WI38 (cell line): ENCODE measurements around the gene SLC30A2.

Source experiments
- H3K4me3 ChIP-seq: 2 replicates; pipeline ENCODE4 v1.5.1; 2011; ENCODE audit warnings: low read depth, mild to moderate bottlenecking, control low read depth, low read length
- TF ChIP-seq, protein P1 (sequence below): IDR thresholded peaks from 2 replicates; pipeline ENCODE4 v1.5.1; 2012; ENCODE audit warnings: low read depth, mild to moderate bottlenecking, control low read depth, low read length

The SLC30A2 gene

DNA sequence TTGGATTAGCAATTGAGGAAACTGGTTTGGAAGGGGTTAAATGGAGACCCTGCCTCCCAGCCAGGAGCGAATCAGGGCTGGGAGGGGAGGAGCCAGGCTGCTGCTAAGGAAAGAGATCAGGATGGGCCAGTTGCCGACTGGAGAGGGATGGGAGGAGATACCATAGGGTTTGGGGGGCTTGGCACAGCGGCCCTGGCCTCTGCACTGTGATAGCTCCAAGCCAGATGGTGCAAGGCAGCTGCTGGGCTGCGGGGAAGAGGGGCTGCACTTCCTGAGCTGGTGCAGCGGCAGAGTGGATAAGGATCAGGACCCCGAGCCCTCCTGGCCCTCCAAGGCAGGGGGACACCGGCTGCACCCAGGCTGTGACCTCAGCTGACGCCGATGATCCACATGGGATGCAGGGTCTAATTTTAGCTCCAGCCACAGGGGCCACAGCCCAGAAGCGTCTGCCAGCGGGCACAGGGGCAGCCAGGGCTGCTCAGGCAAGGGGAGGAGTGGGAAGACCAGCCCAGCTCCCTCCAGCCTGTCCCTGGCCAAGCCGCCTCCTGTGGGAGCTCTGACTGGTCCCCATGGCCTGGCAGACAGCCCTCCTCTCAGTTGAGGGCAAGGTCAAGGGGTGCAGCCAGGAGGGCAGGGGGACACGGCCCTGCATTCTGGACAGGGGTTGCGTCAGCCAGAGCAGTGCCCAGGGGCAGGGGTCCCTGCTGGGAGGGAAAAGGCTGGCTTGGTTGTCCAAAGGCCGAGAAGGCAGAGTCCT is 24.1 kb downstream of the SLC30A2 start, which contains the start of gene EXTL1:
TSS of gene EXTL1 (plus strand) at position 129 of the 757 bp plus-strand sequence. CDS start 872 bp downstream, outside the sequence.
- TF ChIP-seq, protein P1, sequence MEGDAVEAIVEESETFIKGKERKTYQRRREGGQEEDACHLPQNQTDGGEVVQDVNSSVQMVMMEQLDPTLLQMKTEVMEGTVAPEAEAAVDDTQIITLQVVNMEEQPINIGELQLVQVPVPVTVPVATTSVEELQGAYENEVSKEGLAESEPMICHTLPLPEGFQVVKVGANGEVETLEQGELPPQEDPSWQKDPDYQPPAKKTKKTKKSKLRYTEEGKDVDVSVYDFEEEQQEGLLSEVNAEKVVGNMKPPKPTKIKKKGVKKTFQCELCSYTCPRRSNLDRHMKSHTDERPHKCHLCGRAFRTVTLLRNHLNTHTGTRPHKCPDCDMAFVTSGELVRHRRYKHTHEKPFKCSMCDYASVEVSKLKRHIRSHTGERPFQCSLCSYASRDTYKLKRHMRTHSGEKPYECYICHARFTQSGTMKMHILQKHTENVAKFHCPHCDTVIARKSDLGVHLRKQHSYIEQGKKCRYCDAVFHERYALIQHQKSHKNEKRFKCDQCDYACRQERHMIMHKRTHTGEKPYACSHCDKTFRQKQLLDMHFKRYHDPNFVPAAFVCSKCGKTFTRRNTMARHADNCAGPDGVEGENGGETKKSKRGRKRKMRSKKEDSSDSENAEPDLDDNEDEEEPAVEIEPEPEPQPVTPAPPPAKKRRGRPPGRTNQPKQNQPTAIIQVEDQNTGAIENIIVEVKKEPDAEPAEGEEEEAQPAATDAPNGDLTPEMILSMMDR: no peak

DNA sequence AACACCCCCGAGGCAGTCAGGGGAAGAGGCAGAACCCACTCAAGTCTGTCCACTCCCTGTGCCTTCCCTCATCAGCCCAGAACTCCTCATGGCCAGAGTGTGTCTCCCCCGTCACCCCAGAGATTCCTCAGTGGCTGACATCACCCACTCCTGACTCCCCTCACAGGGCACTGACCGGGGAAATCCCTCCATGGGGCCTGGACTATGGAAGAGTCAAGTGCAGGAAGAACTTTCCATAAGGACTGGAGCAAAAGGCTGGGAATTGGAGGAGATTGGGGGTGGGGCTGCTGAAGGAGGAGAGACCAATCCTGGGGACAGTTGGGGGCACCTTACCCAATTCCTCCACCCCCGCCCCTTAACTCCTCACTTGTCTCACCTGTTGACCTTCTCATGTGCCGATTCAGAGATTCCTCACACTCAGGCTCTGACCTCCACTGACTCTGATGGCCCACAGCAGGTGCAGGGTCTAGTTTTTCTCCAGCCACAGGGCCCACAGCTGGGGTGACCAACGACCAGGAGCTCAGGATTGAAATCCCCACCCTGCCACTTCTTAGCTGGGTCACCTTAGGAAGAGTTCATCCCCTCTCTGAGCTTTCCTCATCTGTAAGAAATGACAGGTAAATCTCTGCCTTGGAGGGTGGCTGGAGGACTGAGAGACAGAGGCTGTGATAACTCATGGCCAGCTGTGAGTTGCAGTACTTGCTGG is 24.8 kb downstream of the SLC30A2 start:
- H3K4me3 ChIP-seq: no peak overlapping the region
- TF ChIP-seq, protein P1: no peak

More for the DNA sequence above, 24.1 kb downstream of the SLC30A2 start, which contains the start of gene EXTL1:
- H3K4me3 ChIP-seq: peak within 1 kb of the TSS; percentile 22; the same call in 1 of the 2 replicates

DNA sequence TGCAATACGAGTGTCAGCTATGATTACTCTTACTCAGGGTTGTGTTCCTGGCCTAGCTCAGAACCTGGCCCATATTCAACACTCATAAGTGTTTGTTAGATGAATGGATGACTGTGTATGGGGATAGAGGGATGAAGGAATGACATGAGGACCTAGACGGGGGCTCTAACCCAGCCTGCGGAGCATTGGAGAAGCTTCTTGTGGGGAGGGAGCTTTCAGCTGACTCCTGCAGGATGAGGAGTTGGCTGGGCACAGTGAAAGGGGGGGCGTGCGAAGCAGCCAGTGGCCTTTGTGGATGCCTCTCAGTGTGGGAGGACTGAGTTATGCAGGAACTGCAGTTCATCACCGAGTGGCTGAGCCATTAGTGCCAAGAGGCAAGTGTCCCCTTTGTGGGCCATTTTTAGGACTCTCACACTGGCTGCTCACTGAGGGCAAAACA is 25.6 kb downstream of the SLC30A2 start:
- H3K4me3 ChIP-seq: no peak overlapping the region
- TF ChIP-seq, protein P1: no peak

DNA sequence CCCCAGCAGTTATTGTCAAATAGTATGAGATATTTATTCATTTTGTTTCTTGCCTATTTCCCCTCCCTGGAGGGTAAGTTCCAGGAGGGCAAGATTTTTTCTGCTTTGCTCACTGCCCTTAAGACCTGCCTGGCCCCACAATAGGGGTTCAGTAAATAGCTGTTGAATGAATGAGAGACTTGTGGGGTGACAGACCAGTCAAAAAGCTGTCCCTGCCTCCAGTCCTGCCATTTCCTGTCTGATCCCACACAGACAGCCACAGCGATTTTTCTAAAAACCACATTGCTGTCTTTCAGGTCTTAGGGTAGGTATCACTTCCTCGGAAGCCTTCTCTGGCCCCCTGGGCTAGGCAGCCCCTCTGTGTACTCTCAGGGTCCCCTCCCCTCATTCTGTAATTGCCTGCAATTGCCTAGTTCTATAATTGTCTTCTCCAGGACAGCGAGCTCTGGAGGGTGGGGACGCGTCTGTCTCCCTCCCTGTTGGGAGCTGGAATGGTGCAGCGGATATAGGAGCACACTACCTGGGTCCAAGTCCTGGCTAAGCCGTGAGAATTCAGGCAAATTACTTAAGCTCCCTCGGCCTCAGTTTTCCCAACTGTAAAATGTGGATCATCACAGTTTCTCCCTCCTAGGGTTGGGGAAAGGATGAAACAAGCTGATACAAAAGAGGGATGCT is 26.1 kb downstream of the SLC30A2 start:
- no peak overlapping the region for H3K4me3 ChIP-seq
- TF ChIP-seq, protein P1: no peak

DNA sequence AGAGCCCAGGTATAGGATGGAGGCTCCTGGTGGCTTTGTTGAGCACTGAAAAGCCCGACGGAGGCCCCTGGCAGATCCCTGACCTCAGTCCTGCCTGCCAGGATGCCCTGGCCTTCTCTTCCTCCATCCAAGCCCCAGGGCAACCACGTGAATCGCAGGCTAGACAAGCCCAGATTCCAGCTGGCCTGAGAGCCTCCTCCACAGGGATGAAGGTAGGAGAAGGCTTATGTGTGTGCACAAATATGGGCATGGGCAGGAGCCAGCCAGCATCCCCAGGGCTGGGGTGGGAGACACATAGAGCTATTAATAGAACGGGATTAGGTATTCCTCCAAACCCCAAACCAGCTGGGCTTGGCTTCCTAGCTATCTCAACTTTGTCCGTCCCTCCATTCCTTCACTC is 28.3 kb downstream of the SLC30A2 start:
- H3K4me3 ChIP-seq: no peak overlapping the region
- TF ChIP-seq, protein P1: no peak

DNA sequence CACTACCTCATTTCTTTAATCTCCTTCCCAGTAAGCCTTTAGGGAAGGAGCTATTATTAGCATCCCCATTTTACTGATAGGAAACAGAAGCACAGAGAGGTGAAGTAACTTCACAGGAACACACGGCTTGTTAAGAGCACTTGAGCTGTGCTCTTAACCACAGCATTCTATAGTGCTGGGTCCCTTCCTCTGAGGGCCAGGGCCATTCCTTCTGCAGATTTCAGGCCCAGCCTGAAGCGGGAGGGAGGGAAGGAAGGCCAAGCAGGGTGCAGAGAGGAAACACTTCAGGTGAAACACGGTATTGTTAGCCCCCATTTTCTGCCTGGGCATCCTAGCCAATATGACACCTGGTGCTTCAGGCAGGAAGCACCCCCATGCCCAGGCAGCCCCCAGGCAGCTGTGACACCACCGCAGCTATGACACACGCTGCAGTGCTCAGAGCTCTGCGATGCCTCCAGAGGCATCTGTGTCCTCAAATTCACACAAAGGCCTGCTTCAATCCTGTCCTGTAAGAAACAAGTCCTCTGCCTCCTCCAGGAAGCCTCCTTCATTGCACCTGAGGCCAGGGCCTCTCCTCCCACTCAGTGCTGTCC is 28.9 kb downstream of the SLC30A2 start:
- TF ChIP-seq, protein P1: no peak
- H3K4me3 ChIP-seq: no peak overlapping the region
